NOMO-1 treated with DMSO at 0.1 percent for 48 hours (cell line): ENCODE results near the gene ANKRD44.

Source experiments
- DNase-seq: peaks from one replicate; lab custom pipeline; 2025; ENCODE audit not compliant: unreplicated experiment; lab: John Stamatoyannopoulos, UW

Gene ANKRD44

DNA sequence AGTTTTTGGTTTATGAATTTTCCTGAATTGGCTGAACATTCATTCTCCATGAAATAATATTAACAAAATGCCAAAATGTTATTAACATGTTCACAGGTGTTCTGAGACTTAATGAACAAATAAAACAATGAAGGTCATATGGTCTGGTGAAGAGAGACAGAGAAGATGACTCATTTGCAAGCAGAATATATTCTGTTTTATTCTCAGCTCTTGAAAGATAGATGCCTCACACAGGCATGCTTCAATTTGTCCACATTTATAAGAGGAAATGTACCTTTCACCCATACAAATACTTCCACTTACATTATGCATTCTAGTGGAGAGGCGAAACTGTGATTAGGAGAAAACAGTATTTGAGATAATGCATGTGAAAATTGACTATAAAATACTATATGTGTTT lies 308.7 kb downstream of the ANKRD44 start:
- no peak for DNase-seq

DNA sequence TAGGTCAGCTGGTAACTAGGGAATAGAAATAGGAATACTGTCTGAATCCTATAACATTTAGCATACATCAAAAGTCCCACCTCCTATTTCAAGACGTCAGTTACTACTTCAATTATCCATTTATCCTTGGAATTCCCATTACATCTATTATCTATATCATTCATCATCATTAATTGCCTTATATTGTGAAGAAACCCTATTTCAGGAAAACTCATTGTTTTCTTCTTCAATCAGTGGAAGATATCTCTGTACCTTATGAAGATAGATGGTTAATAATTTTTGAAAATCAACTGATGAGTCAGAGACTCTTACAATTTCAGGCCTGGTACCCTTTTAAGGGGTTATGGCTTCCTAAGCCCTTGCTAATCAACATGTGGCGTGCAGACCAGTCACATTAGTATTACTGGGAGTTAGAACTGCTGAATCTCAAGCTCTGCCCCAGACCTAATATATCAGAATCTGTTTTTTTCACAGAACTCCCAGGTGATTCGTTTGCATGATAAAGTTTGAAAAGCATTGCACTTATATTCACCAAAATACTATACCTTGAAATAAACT lies 314.7 kb downstream of the ANKRD44 start:
- no peak for DNase-seq

GRCh38 chr2:196994764-196995163 lies 315.8 kb downstream of the ANKRD44 start:
- DNase-seq: no peak

- no peak for DNase-seq
Observed at GRCh38 chr2:196993617-196994016, 317.0 kb downstream of the ANKRD44 start.

DNA sequence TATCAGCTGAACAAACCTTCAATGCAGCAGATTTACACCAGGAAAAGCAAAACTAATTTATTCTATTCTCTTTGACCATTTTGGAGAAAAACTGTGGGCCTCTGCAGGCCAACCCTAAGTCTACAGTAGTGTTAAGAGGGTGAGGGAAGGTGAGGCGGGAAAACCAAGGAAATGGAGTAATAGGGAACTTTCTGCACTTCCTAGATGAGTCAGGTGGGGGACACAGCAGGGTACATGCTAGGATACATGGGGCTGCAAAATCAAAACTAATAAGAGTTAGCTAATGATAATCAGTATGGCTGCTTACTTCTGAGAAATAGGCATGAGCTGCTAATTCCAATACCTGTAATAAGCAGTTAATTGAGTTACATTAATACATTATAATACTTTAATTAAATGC lies 318.1 kb downstream of the ANKRD44 start:
- DNase-seq: no peak

DNA sequence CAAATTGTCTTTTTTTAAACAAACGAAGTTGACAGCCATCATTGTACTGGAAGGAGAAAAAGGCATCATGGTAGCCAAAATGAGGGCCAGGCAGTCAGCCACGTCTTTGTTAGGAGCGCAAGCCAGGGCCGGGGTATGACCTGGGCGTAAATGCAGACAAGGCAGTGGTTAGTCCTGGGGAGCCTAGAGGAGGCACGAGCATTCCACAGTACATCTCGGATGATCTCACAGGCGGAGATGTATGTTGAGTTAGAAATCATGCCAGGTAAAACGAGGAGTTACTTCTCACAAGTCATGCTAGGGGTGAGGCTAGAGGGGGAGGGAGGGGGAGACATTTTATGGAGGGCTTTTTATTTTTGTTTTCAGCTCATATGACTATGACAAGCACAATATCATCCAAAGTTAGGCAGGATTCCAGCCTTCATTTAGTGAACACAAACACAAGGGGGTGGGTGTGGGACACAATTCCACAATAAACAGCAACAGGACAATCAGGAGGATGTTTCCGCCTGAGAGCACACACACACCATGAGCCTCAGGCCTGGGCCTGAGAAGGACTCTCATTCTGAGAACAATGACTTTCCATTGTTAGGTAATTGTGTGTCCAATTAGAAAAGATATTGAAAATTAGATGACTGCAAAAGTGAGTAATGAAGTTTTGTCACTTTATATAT lies 319.7 kb downstream of the ANKRD44 start:
- no peak for DNase-seq

DNA sequence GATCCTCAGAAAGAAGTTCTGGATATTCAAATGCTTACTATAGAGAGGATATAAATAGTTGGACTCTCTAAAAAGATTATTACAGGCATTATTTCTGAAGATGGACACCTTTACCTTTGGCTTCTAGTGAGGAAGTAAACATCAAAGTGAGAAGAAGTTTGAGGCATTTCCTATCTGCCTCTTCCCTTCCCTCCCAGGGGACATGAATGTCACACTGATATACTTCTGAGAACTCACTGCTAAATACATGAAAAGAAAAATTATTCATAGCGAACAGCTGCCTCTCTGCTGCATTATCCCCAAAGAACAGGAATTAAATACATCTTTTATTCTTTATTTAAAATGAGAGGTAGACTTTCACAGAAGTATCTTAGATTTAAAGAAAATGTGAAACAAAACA lies 320.5 kb downstream of the ANKRD44 start:
- no peak for DNase-seq

DNA sequence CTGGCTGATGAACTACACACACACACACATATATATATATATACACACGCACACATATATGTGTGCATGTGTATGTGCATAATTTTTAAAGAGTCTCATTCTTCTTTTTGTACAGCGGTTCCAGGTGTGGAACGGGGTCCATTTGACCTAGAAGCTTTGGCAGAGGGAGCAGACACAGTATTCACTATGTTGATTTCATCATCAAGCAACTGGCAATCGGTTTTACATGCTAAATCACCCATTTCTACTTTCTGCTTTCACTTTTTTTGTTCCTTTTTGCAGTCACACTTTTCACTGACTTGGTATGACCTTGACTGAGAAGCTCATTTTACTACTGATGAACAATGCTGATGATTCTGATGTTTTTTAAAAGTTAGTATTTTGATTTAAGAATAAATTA lies 321.1 kb downstream of the ANKRD44 start:
- peak; percentile 74 for DNase-seq

DNA sequence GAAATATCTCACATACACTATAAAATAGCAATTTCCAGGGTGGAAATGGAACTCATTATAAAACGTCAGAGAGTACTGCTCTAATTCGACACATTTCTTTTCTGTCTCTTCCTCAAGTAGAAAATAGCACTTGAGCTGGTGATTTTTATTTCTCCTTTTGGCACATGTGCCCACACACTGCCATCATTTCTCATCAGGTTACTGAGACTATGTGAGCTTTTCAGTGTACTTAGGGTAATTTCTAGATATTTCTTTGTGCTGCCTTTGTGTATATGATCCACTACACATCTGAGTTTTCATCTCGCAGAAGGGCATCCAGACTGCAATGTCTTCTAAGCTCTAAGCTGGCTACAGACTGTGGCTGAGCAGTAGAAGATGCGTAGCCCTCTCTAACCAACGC lies 321.9 kb downstream of the ANKRD44 start:
- DNase-seq: peak; percentile 5

- peak; percentile 79 for DNase-seq
Observed at GRCh38 chr2:196987649-196988364, 322.8 kb downstream of the ANKRD44 start.

- DNase-seq: no peak
Observed at GRCh38 chr2:196987298-196987648, 323.3 kb downstream of the ANKRD44 start.

DNA sequence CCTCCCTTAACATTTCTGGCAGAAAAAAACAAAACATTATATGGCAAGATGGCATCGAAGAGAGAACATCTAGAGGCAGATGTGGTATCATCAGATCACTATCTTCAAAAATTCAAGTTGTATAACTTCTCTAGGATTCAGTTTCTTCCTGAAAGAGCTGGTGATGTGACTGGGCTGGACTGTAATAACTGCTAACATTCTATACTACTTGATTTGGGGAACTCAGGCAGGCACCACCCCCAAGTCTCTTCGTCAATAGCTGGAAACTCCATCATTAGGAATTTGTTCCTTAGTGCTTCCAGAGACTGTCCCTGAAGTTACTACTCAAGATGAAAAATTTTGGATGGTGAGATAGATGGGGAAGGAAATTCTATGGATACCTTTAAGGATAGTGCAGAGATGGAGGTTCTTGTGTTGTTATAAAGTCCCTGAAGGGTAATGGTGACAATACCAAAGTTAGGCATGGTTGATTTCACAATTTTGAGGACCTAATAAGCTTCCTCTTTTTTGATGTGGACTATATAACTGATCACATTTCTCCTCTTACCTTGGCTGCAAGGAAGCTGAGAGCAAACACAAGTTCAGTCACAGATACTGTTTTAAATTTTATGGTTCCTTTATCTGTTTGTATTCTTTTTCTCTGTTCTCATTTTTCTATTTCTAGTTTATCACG lies 324.9 kb downstream of the ANKRD44 start:
- peak; percentile 90 for DNase-seq

- DNase-seq: no peak
Observed at GRCh38 chr2:196984903-196985302, 325.7 kb downstream of the ANKRD44 start.

DNA sequence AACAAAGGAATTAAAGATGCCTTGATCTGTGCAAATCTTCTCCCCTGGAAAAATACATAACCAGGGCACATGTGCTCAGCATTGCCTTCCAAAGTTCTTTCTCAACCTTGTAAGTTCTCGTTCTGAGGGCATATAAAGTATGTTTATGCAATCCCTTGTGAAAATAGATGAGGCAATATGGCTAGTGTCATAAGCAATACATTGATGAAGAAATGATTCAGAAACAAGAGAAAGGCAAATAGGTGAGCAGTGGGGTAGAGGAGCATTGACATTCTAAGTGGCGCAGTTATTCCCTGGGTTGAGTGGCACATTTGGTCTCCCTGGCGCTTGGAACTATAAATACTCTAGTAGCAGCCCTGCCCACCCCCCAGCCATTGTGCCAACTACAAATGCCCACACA lies 326.6 kb downstream of the ANKRD44 start:
- peak; percentile 93 for DNase-seq

DNA sequence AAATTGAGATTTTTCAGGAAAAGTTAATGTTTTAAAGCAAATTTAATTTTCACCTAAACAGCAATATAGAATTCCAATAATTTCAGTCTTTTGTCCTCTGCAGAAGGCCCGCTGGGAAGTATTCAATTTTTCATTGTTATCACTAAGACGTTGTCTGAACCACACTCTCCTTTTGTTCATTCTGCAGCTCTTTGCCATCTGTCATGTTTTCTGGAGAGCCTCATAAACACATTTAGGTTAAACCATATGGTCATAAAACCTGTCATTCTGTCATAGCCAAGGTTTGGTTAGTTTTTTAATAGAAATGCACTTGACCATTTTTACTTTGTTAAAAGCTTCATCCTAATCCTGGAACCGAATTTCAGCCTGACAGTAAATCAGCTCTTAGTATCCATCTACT lies 330.1 kb downstream of the ANKRD44 start:
- no peak for DNase-seq

DNA sequence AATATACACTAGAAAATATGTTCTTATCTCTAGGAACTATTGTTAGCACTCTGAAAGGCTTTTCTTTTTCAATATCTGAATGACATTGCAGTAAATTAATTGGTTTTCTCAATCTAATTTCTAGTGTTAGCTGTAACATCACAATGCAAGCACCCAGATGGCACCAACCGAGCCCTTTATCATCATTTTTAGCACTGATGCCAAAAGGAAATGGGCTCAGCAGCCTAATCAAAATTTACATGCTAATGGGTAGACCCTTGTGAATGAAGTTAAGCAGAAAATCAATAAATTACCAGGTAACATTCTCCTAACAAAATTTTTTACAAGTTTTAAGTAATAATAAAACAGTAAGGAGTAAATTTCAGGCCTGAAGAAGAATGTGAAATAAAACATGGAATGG lies 330.6 kb downstream of the ANKRD44 start:
- no peak for DNase-seq

DNA sequence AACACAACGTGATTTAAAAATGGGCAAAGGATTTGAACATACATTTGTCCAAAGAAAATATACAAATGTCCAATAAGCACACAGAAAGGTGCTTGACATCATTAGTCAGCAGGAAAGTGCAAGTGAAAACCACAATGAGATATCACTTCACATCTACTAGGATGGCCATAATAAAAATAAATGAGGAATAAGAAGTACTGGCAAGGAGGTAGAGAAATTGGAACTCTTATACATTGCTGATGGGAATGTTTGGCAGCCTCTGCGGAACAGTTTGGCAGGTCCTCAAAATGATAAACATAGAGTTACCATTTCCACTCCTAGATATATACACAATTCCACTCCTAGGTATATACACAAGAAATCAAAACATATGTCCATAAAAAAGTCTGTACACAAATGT lies 333.1 kb downstream of the ANKRD44 start:
- DNase-seq: no peak

GRCh38 chr2:196974970-196975369 lies 335.6 kb downstream of the ANKRD44 start:
- DNase-seq: no peak

DNA sequence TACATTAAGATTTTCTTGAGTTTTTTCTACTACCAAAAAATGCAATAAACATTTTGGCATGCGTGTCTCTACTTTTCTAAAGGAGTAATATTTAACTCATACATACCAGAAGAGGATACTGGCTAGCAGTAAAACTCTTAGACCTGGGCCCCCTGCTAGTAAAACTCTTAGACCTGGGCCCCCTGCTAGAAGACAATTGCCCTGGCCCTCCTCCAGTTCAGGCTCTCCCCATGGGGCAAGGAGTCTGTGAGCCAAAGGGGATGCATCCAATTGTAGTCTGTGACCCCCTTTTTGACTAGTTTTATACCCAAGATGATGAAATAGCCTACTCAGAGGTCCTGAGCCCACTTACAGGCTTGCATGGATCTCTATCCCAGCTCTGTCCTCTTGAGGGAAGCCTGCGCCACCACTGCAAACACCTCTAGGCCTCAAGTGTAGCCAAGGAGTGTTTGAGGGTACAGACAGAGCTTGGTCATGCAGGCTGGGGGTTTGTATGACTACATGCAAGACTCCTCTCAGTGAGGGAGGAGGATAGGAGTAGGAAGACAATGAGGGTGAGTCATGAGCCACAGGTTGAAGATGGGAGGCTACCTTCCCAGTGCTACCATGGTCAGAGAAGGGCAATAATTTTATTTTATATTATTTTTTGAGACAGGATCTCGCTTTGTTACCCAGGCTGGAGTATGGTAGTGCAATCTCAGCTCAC lies 338.9 kb downstream of the ANKRD44 start:
- no peak for DNase-seq

DNA sequence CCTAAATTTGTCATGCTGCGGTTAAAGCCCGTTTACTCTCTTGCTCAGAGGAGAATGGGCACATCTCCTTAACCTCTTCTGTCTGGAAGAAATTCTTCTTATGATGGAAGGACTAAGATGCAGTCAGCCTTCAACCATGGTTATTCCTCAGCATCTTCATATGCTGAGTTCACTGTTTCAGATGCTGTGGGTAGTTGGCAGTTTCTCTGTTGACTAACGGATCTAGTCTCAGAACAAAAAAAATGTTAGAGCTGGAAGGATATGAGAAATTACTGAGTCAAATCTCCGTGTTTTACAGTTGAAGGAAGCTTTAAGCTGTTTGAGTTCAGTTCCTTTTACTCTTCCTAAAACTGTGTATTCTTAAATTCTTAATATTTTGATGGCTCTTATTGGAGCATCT lies 340.5 kb downstream of the ANKRD44 start:
- no peak for DNase-seq

DNA sequence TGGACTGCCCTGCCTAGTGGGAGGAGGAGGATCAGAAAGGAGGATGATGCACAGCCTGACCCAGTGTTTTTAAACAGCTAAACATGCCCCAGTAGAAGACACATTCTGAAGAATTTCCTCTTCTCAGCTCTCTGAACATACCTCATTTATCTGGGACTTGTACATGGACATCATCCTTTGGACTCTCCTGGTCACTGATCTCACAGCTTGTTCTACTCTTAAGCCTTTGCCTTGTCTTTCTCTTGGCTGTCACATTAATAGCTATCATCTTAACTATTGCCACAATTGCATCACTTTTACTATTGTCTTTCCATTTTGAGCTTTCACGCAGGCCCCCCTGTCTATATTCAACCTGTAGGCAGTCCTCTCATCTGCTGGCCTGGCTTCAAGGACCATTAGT lies 342.1 kb downstream of the ANKRD44 start:
- DNase-seq: no peak
